Effector memory CD4-positive, alpha-beta T cell (primary cell): Measurements from ENCODE around the gene LYST.
"Not testable (repeated sequence)": the region's sequence is repeated elsewhere in the genome, so short reads cannot be mapped to it uniquely, and the experiment has no call there.

ENCODE experiments used
- DNase-seq, 3 donors: peaks; one replicate each; pipeline ENCODE4 v3.0.0-alpha.2; 2020
- H3K27ac ChIP-seq: 2 replicates; pipeline ENCODE4 v1.7.0; 2013; ENCODE audit warnings: mild to moderate bottlenecking, low read length, moderate library complexity; ENCODE audit not compliant: insufficient read depth, poor library complexity, severe bottlenecking
- H3K27me3 ChIP-seq: replicated peaks from 2 replicates; pipeline ENCODE4 v1.7.0; 2013; ENCODE audit warnings: mild to moderate bottlenecking, low read length; ENCODE audit not compliant: insufficient read depth, control insufficient read depth, poor library complexity, severe bottlenecking
- H3K36me3 ChIP-seq: 2 replicates; pipeline ENCODE4 v1.7.0; 2013; ENCODE audit warnings: mild to moderate bottlenecking, low read length, moderate library complexity; ENCODE audit not compliant: control insufficient read depth, insufficient read depth
- H3K4me1 ChIP-seq: 2 replicates; pipeline ENCODE4 v1.7.0; 2013; ENCODE audit warnings: low read length, mild to moderate bottlenecking; ENCODE audit not compliant: control insufficient read depth, insufficient read depth, poor library complexity, severe bottlenecking
- H3K4me3 ChIP-seq: 2 replicates; pipeline ENCODE4 v1.7.0; 2013; ENCODE audit warnings: low read length, low read depth, mild to moderate bottlenecking; ENCODE audit not compliant: insufficient read depth, poor library complexity, severe bottlenecking
- H3K9me3 ChIP-seq: 2 replicates; pipeline ENCODE4 v1.7.0; 2013; ENCODE audit warnings: mild to moderate bottlenecking, low read length, moderate library complexity; ENCODE audit not compliant: control insufficient read depth

The LYST gene

GRCh38 chr1:235851939-235852338, 14.8 kb downstream of the LYST start:
- DNase-seq = no peak
- Histone ChIP-seq H3K27ac (no peak overlapping the region), H3K4me1 (peaks cover 4% of the 10 kb centered on the region)

GRCh38 chr1:235848251-235848650, 18.5 kb downstream of the LYST start:
- H3K9me3 ChIP-seq, H3K27me3 ChIP-seq, H3K4me1 ChIP-seq, H3K27ac ChIP-seq, DNase-seq, H3K36me3 ChIP-seq, H3K4me3 ChIP-seq: not testable (repeated sequence)

More at GRCh38 chr1:235851939-235852338, 14.8 kb downstream of the LYST start:
- Histone ChIP-seq H3K4me3 (no peak overlapping the region), H3K9me3 (no peaks in the 10 kb centered on the region), H3K36me3 (no peaks in the 10 kb centered on the region), H3K27me3 (no peaks in the 10 kb centered on the region)

- H3K4me1 ChIP-seq, H3K36me3 ChIP-seq, H3K4me3 ChIP-seq, H3K27ac ChIP-seq, DNase-seq, H3K27me3 ChIP-seq, H3K9me3 ChIP-seq: not testable (repeated sequence)
Observed at GRCh38 chr1:235845656-235846107, 21.0 kb downstream of the LYST start.

GRCh38 chr1:235844776-235845175, 21.9 kb downstream of the LYST start:
- H3K27me3 ChIP-seq = no peaks in the 10 kb centered on the region
- DNase-seq = no peak
- no peak overlapping the region for H3K27ac ChIP-seq
- H3K4me3 ChIP-seq = no peak overlapping the region
- H3K9me3 ChIP-seq = no peaks in the 10 kb centered on the region
- peaks cover 4% of the 10 kb centered on the region for H3K4me1 ChIP-seq
- no peaks in the 10 kb centered on the region for H3K36me3 ChIP-seq

GRCh38 chr1:235843461-235843961, 23.2 kb downstream of the LYST start:
- no peaks in the 10 kb centered on the region for H3K4me1 ChIP-seq
- no peak overlapping the region for H3K27ac ChIP-seq
- H3K4me3 ChIP-seq = no peak overlapping the region
- no peak for DNase-seq
- no peaks in the 10 kb centered on the region for H3K9me3 ChIP-seq
- H3K27me3 ChIP-seq = no peaks in the 10 kb centered on the region
- no peaks in the 10 kb centered on the region for H3K36me3 ChIP-seq

GRCh38 chr1:235841938-235842545, 24.7 kb downstream of the LYST start:
- Histone ChIP-seq H3K4me1 (no peaks in the 10 kb centered on the region), H3K27me3 (no peaks in the 10 kb centered on the region), H3K9me3 (no peaks in the 10 kb centered on the region), H3K36me3 (no peaks in the 10 kb centered on the region), H3K4me3 (no peak overlapping the region), H3K27ac (no peak overlapping the region)
- no peak for DNase-seq

GRCh38 chr1:235838021-235838420, 28.7 kb downstream of the LYST start:
- no peak for DNase-seq

GRCh38 chr1:235835226-235835625, 31.5 kb downstream of the LYST start:
- DNase-seq = no peak
- H3K4me3 ChIP-seq = no peak overlapping the region
- no peaks in the 10 kb centered on the region for H3K4me1 ChIP-seq
- H3K27me3 ChIP-seq = no peaks in the 10 kb centered on the region
- no peaks in the 10 kb centered on the region for H3K9me3 ChIP-seq
- H3K27ac ChIP-seq = no peak overlapping the region
- H3K36me3 ChIP-seq = peaks cover 7% of the 10 kb centered on the region

More at GRCh38 chr1:235838021-235838420, 28.7 kb downstream of the LYST start:
- Histone ChIP-seq H3K4me1 (no peaks in the 10 kb centered on the region), H3K27ac (no peak overlapping the region), H3K4me3 (no peak overlapping the region), H3K27me3 (no peaks in the 10 kb centered on the region), H3K36me3 (peaks cover 3% of the 10 kb centered on the region), H3K9me3 (no peaks in the 10 kb centered on the region)

GRCh38 chr1:235834620-235835019, 32.1 kb downstream of the LYST start:
- Histone ChIP-seq H3K27ac (no peak overlapping the region), H3K36me3 (peaks cover 7% of the 10 kb centered on the region), H3K4me3 (no peak overlapping the region), H3K9me3 (no peaks in the 10 kb centered on the region), H3K27me3 (no peaks in the 10 kb centered on the region), H3K4me1 (no peaks in the 10 kb centered on the region)
- DNase-seq = no peak

GRCh38 chr1:235832011-235832410, 34.7 kb downstream of the LYST start:
- Histone ChIP-seq H3K9me3 (no peaks in the 10 kb centered on the region), H3K4me3 (no peak overlapping the region), H3K27me3 (no peaks in the 10 kb centered on the region), H3K36me3 (peaks cover 12% of the 10 kb centered on the region), H3K27ac (no peak overlapping the region), H3K4me1 (no peaks in the 10 kb centered on the region)
- DNase-seq = no peak
